ENCODE results near the gene COQ10A. TPM values are rescaled to one million over a fixed set of nuclear protein-coding genes. Genes with fewer than 3 reads are reported as not detected.
A peak's percentile ranks its signal among the peaks of the same experiment; 100 is the strongest.

Gene COQ10A
- total and polyA plus RNA-seq, 7 donors: 16.2 to 105 (median 63.1) TPM

GRCh38 chr12:56288705-56289387 is 22.1 kb downstream of the COQ10A start:
- peaks cover 36% of the 10 kb centered on the region for H3K4me1 ChIP-seq
- no peak overlapping the region for H3K27ac ChIP-seq
- no peak for ATAC-seq
- TF ChIP-seq CTCF (IDR thresholded peaks at IDR 0.05): no peak
- WGBS, 3 donors: 77 to 89% (median 80%) methylated on average over 3 of the region's 3 CpGs
- H3K27me3 ChIP-seq (ENCODE audit: insufficient read depth in 3 of 3, low read length in 2 of 3): no peaks in the 10 kb centered on the region
- intact Hi-C loops (cut with DNase I): no loop called here
- peaks cover 15 to 55% of the 10 kb centered on the region in 2 donors for H3K36me3 ChIP-seq (ENCODE audit: insufficient read depth in 1 of 2, low read depth in 1 of 2)
- DNase-seq: no peak
- H3K4me3 ChIP-seq: no peak overlapping the region
- H3K9me3 ChIP-seq: no peaks in the 10 kb centered on the region

- Histone ChIP-seq H3K4me1 (peaks cover 61% of the 10 kb centered on the region), H3K27me3 (ENCODE audit: insufficient read depth in 3 of 3, low read length in 2 of 3) (no peaks in the 10 kb centered on the region), H3K4me3 (no peak overlapping the region), H3K27ac (peak overlapping the region; percentile 46), H3K36me3 (ENCODE audit: insufficient read depth in 1 of 2, low read depth in 1 of 2) (peaks cover 4 to 38% of the 10 kb centered on the region in 2 donors), H3K9me3 (no peaks in the 10 kb centered on the region)
- ATAC-seq: peak; percentile 30 to 68 (median 49)
- 47 to 72% (median 58%) methylated on average over 5 of the region's 5 CpGs for WGBS, 3 donors
- DNase-seq: no peak
- intact Hi-C loops (cut with DNase I): no loop called here
- no peak for TF ChIP-seq CTCF (IDR thresholded peaks at IDR 0.05)
Observed at GRCh38 chr12:56293795-56294194, 27.1 kb downstream of the COQ10A start.

GRCh38 chr12:56296295-56296694 is 29.6 kb downstream of the COQ10A start:
- Histone ChIP-seq H3K4me1 (peaks cover 68% of the 10 kb centered on the region), H3K36me3 (ENCODE audit: insufficient read depth in 1 of 2, low read depth in 1 of 2) (peaks cover 0 to 24% of the 10 kb centered on the region in 2 donors), H3K4me3 (peak overlapping the region; percentile 6), H3K27ac (peak overlapping the region; percentile 92), H3K9me3 (no peaks in the 10 kb centered on the region), H3K27me3 (ENCODE audit: insufficient read depth in 3 of 3, low read length in 2 of 3) (no peaks in the 10 kb centered on the region)
- intact Hi-C loops (cut with DNase I): no loop called here
- DNase-seq: no peak
- ATAC-seq: no peak
- no peak for TF ChIP-seq CTCF (IDR thresholded peaks at IDR 0.05)
- WGBS, 3 donors: 47 to 65% (median 54%) methylated on average over 5 of the region's 5 CpGs

GRCh38 chr12:56297400-56297799 is 30.7 kb downstream of the COQ10A start:
- DNase-seq (no peak), ATAC-seq (no peak)
- TF ChIP-seq CTCF (IDR thresholded peaks at IDR 0.05): no peak
- H3K9me3 ChIP-seq: no peaks in the 10 kb centered on the region
- WGBS, 3 donors: 88 to 94% (median 89%) methylated on average over 8 of the region's 8 CpGs
- peaks cover 68% of the 10 kb centered on the region for H3K4me1 ChIP-seq
- H3K36me3 ChIP-seq (ENCODE audit: insufficient read depth in 1 of 2, low read depth in 1 of 2): peaks cover 0 to 16% of the 10 kb centered on the region in 2 donors
- H3K27me3 ChIP-seq (ENCODE audit: insufficient read depth in 3 of 3, low read length in 2 of 3): no peaks in the 10 kb centered on the region
- peak overlapping the region; percentile 96 for H3K4me3 ChIP-seq
- H3K27ac ChIP-seq: peak overlapping the region; percentile 92
- intact Hi-C loops (cut with DNase I): no loop called here

- DNase-seq (no peak), ATAC-seq (no peak)
- Histone ChIP-seq H3K27me3 (ENCODE audit: insufficient read depth in 3 of 3, low read length in 2 of 3) (no peaks in the 10 kb centered on the region), H3K4me3 (peak overlapping the region; percentile 96), H3K36me3 (ENCODE audit: insufficient read depth in 1 of 2, low read depth in 1 of 2) (peaks cover 0 to 24% of the 10 kb centered on the region in 2 donors), H3K4me1 (peaks cover 66% of the 10 kb centered on the region), H3K9me3 (no peaks in the 10 kb centered on the region), H3K27ac (peak overlapping the region; percentile 92)
- TF ChIP-seq CTCF (IDR thresholded peaks at IDR 0.05): no peak
- intact Hi-C loops (cut with DNase I): no loop called here
- WGBS, 3 donors: 59 to 71% (median 66%) methylated on average over 5 of the region's 5 CpGs
Observed at GRCh38 chr12:56298828-56299227, 32.1 kb downstream of the COQ10A start.

All from psoas muscle (tissue), 8 donors.